Placental pericyte (primary cell): Measurements from ENCODE around the gene ZNF140. TPM values are rescaled to one million over a fixed set of nuclear protein-coding genes. Genes with fewer than 3 reads are reported as not detected.

ENCODE experiments used
- total RNA-seq: library from RNA; depleted of rRNA; stranded (reverse); fragments of >200 nt; gene quantifications from 2 replicates; pipeline ENCODE4 v1.2.3, GENCODE V29; 2012

ZNF140 gene
- 14.2 and 17.2 TPM in 2 replicates for total RNA-seq

DNA sequence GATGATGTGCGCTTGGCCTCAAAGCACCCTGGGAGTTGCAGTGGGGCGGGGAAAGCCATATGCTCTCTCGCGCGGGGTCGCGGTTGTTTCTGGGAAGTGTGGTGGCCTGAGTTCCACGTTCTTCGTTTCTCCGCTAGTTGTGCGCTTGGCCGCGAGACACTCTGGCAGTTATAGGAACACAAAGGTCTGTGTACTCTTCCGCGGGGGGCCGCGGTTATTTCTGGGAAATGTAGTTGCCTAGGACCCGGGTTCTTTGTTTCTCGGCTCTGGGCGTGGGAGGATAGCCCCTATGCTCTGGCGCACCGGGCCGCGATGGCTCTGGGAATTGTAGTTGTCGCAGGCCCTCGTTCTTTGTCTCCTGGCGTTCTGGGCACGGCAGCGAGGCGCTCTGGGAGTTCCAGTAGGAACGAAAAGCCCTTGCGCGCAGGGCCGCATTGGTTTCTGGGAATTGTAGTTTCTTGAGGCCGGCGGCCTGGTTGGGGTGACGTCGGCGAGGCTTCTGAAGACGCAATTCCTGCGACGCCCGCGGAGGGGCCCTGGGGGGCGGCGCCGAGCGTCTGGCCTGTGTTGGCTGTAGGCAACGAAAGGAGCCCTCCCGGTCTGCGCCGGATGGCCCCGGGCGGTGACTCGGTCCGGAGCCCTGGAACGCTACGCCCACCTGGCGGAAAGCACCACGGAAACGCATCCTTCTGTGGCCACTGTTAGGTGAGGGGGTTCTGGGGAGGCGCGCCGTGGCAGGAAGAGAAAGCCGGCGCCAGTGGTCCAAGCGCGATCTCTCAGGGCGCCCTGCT is at the start of gene ZNF140:
ZNF140 (plus strand) TSS at position 556 of the 791 bp plus-strand sequence. CDS start 398 bp downstream, outside the sequence.

DNA sequence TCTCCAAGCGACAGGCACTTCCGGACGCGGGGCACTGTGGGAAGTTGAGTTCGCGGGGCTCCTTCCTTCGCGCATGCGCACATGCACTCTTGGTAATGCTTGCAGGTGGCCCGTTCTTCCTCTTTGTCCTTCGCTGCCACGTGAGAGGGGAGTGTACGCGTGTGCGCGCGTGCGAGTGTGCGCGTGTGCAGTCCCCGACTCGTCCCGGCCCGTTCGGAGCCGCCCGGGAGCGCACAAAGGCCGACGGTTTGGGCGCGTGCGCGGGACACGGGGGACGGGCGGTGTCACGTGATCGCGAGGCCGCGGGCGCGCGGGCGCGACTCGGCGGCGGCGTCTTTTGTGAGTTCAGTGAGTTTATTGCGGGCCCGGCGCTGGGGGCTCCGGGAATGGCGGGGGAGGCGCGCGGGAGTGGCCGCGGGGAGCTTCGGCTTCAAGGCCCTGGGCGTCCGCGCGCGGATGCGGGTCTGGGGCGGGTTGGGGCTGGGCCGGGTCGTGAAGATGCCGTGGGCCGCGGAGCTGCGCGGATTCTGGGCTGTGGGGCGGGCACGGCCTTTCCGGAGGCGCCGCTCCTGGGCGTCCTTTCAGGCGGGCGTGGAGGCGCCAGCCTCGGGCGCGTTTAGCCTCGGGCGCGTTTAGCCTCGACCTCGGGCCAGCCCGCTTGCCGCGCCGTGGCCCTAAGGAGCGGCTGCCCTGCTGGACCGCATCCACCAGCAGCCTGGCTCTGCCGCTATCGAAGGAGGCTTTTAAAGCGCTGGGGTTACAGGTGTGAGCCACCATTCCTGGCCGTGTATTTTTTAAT is 43.3 kb upstream of the ZNF140 start, which contains the start of gene ZNF84:
ZNF84 (plus strand) TSS at position 303 of the 799 bp plus-strand sequence. CDS start 3,959 bp downstream, outside the sequence.

DNA sequence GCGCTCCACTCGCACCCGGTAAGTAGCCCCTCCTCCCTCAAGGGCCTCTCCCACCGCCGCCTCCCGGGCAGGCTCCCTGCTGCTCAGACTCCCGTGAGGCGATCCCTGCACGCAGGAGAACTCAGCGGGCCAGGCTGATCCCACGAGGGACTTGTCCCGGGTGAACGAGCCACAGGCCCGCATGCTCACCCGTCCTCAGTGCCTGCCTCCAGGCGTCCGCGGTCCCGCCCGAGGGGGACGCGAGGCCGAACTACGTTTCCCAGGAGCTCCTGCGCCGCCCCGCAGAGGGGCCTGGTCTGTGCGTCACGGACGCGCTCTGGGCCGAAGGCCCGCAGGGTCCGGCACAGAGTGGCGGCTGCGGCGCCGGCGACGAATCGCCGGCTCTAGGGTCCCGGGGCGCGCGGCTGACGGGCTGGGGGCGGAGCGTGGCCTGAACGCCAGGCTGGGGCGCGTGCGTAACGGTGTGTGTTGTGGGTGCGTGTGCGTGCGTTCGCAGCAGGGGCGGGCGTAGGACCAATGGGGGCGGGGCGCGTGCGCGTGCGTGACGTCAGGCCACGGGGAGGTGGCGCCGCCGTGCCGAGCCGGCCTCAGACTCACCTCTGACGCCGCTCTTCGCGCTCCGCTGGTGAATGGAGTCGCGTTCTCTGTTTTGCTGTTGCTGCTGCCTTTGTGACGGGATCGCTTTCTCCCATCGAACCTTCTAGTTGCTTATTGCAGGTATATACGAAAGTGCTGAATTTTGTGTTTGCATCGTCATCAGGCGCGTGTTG is 49.5 kb downstream of the ZNF140 start, which contains the start of the genes ZNF10 and ZNF891:
ZNF10 (plus strand) TSS at position 590 of the 770 bp plus-strand sequence. CDS start 13,866 bp downstream, outside the sequence.
ZNF891 (minus strand) TSS at position 237 of the 770 bp plus-strand sequence. CDS start 8,356 bp downstream, outside the sequence.

Other genes starting within 250 kb of the ZNF140 start
- gene CHFR, start 193.3 kb upstream of the ZNF140 start, total RNA-seq: 48.8 and 52.1 TPM in 2 replicates
- 10.1 and 10.7 TPM in 2 replicates for gene ZNF605, start 124.6 kb upstream of the ZNF140 start, total RNA-seq
- 18.2 and 28.6 TPM in 2 replicates for gene ZNF26, start 94.6 kb upstream of the ZNF140 start, total RNA-seq
- 14.0 and 23.9 TPM in 2 replicates for gene ZNF84, start 43.4 kb upstream of the ZNF140 start, total RNA-seq
- 0.44 and 0.86 TPM in 2 replicates for gene ZNF891, start 49.4 kb downstream of the ZNF140 start, total RNA-seq
- gene ZNF10, start 49.7 kb downstream of the ZNF140 start, total RNA-seq: 3.9 and 5.9 TPM in 2 replicates
- 22.3 and 27.5 TPM in 2 replicates for gene ZNF268, start 100.6 kb downstream of the ZNF140 start, total RNA-seq
- not detected in 2 replicates for gene ANHX, start 155.0 kb downstream of the ZNF140 start, total RNA-seq